ENCODE results near the gene MARCHF4.

The MARCHF4 gene

GRCh38 chr2:216355711-216356110, 16.6 kb downstream of the MARCHF4 start:
- Histone ChIP-seq H3K4me1 (ENCODE audit: low read length) (no peaks in the 10 kb centered on the region), H3K4me3 (ENCODE audit: low read length) (no peak overlapping the region), H3F3A (ENCODE audit: insufficient read depth, low read length) (no peaks in the 10 kb centered on the region), H3K79me2 (ENCODE audit: low read length) (no peaks in the 10 kb centered on the region), H3K27me3 (replicated peaks; ENCODE audit: insufficient read depth, low read length) (no peaks in the 10 kb centered on the region), H3K9ac (ENCODE audit: low read length) (no peak overlapping the region), H4K20me1 (ENCODE audit: insufficient read depth, low read length) (no peaks in the 10 kb centered on the region), H3K27ac (ENCODE audit: low read length) (no peak overlapping the region), H3K4me2 (ENCODE audit: low read depth, low read length) (no peak overlapping the region), H3K9me2 (replicated peaks; ENCODE audit: insufficient read depth, low read length) (no peaks in the 10 kb centered on the region), H3K36me3 (replicated peaks; ENCODE audit: insufficient read depth, low read length) (no peaks in the 10 kb centered on the region), H3K9me3 (replicated peaks; ENCODE audit: insufficient read depth, low read length) (no peaks in the 10 kb centered on the region), H2AFZ (ENCODE audit: low read length) (no peak overlapping the region)
- TF ChIP-seq EZH2 (optimal IDR thresholded peaks at IDR 0.05; ENCODE audit: low read depth, low read length) (no peak), CTCF (IDR thresholded peaks at IDR 0.05; ENCODE audit: low read length) (no peak), EZH2phosphoT487 (IDR thresholded peaks at IDR 0.05; ENCODE audit: low read length) (no peak)
- no peak for DNase-seq

- Histone ChIP-seq H3K9ac (ENCODE audit: low read length) (no peak overlapping the region), H3K9me3 (replicated peaks; ENCODE audit: insufficient read depth, low read length) (no peaks in the 10 kb centered on the region), H3K27ac (ENCODE audit: low read length) (no peak overlapping the region), H3K4me2 (ENCODE audit: low read depth, low read length) (no peak overlapping the region), H4K20me1 (ENCODE audit: insufficient read depth, low read length) (no peaks in the 10 kb centered on the region), H3K36me3 (replicated peaks; ENCODE audit: insufficient read depth, low read length) (no peaks in the 10 kb centered on the region), H3K79me2 (ENCODE audit: low read length) (no peaks in the 10 kb centered on the region), H3K4me3 (ENCODE audit: low read length) (no peak overlapping the region), H3K27me3 (replicated peaks; ENCODE audit: insufficient read depth, low read length) (no peaks in the 10 kb centered on the region), H3K4me1 (ENCODE audit: low read length) (no peaks in the 10 kb centered on the region), H3K9me2 (replicated peaks; ENCODE audit: insufficient read depth, low read length) (no peaks in the 10 kb centered on the region), H3F3A (ENCODE audit: insufficient read depth, low read length) (no peaks in the 10 kb centered on the region), H2AFZ (ENCODE audit: low read length) (no peak overlapping the region)
- no peak for DNase-seq
- TF ChIP-seq EZH2 (optimal IDR thresholded peaks at IDR 0.05; ENCODE audit: low read depth, low read length): no peak
- TF ChIP-seq EZH2phosphoT487 (IDR thresholded peaks at IDR 0.05; ENCODE audit: low read length): no peak
- TF ChIP-seq CTCF (IDR thresholded peaks at IDR 0.05; ENCODE audit: low read length): no peak
These were observed 18.0 kb downstream of the MARCHF4 start for GRCh38 chr2:216354306-216354705.

GRCh38 chr2:216352653-216353270, 19.5 kb downstream of the MARCHF4 start:
- TF ChIP-seq EZH2 (optimal IDR thresholded peaks at IDR 0.05; ENCODE audit: low read depth, low read length) (no peak), EZH2phosphoT487 (IDR thresholded peaks at IDR 0.05; ENCODE audit: low read length) (no peak), CTCF (IDR thresholded peaks at IDR 0.05; ENCODE audit: low read length) (no peak)
- Histone ChIP-seq H3K9me2 (replicated peaks; ENCODE audit: insufficient read depth, low read length) (no peaks in the 10 kb centered on the region), H3K4me1 (ENCODE audit: low read length) (no peaks in the 10 kb centered on the region), H3K9me3 (replicated peaks; ENCODE audit: insufficient read depth, low read length) (no peaks in the 10 kb centered on the region), H3K79me2 (ENCODE audit: low read length) (no peaks in the 10 kb centered on the region), H3K36me3 (replicated peaks; ENCODE audit: insufficient read depth, low read length) (no peaks in the 10 kb centered on the region), H2AFZ (ENCODE audit: low read length) (no peak overlapping the region), H3K9ac (ENCODE audit: low read length) (no peak overlapping the region), H3K27me3 (replicated peaks; ENCODE audit: insufficient read depth, low read length) (no peaks in the 10 kb centered on the region), H3F3A (ENCODE audit: insufficient read depth, low read length) (no peaks in the 10 kb centered on the region), H3K27ac (ENCODE audit: low read length) (no peak overlapping the region), H3K4me2 (ENCODE audit: low read depth, low read length) (no peak overlapping the region), H3K4me3 (ENCODE audit: low read length) (no peak overlapping the region), H4K20me1 (ENCODE audit: insufficient read depth, low read length) (no peaks in the 10 kb centered on the region)
- peak; percentile 26 for DNase-seq
